Fibroblast of skin of right quadriceps (primary cell): Measurements from ENCODE around the gene LAMTOR4.
A peak's percentile ranks its signal among the peaks of the same experiment; 100 is the strongest.

ENCODE experiments used
- DNase-seq: peaks from one replicate; pipeline ENCODE4 v3.0.0-alpha.2; 2013

The LAMTOR4 gene

DNA sequence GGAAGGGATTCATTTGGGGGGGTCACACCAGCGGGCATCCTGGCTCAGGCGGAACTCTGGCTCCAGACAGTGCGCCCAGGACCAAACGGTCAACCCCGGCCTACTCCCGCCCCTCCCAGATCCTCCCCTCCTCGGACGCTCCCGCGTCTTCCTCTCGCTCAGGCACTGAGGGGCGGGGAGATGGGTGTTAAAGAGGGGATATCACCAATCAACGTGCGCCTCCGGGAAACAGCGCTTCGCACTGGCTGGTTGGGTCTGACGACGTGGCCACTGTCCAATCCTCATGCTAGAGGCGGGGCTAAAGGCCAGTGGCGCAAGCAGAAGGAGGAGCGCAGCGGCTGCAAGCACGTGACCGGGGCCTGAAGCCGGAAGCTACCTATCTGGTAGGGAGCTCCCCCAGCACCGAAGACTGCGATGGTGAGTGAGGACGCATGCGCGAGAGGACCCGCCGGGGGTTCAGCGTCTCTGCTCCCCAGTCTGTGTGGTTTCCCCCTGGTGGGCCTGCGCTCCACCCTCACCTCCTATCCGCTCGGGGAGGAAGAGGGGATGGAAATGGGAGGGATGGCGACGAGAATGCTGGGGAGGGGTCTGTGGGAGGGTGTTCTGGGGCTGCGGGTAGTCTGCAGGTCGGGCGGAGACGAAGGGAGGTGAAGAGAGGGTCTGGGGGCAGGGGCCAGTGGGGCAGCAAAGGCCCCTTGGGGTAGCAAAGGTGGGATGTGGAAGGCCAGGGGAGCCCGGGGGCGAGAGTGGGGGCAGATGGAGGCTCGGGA is at the start of gene LAMTOR4:
Gene LAMTOR4, plus strand, starts transcription at position 360 of the 770 bp plus-strand sequence. Its CDS starts 55 bp downstream, at position 415.
- peak; percentile 99 for DNase-seq

DNA sequence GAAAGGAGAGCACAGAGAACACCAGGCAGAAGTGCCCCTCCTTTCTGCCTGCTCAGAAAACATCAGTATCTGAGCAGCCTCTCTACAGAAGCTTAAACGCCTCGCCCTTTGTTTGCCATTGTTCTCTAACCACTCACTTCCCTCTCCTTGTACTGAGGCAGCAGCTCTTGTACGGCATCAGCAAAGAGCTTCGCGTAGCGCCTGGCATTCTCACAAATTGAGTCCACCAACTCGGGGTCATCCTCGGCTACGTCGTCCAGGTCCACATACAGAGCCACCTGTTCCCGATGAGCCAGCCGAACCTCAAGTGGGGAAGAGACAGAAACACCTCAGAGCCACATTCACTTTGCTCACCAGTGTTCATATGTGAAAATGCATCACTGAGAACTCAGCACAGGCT is 49.3 kb upstream of the LAMTOR4 start:
- DNase-seq = no peak

- peak; percentile 98 for DNase-seq
These were observed 48.2 kb upstream of the LAMTOR4 start for GRCh38 chr7:100100420-100101015.

- DNase-seq = peak; percentile 100
These were observed 47.5 kb upstream of the LAMTOR4 start, which contains the start of the genes AP4M1 and MCM7 for GRCh38 chr7:100101016-100101862. Gene AP4M1, plus strand, starts transcription at chr7:100101643. Its CDS starts 72 bp downstream, at chr7:100101715. Gene MCM7, minus strand, starts transcription at chr7:100101397. Its CDS starts 103 bp downstream, at chr7:100101294.

- no peak for DNase-seq
These were observed 45.5 kb upstream of the LAMTOR4 start for GRCh38 chr7:100102950-100103840.

DNA sequence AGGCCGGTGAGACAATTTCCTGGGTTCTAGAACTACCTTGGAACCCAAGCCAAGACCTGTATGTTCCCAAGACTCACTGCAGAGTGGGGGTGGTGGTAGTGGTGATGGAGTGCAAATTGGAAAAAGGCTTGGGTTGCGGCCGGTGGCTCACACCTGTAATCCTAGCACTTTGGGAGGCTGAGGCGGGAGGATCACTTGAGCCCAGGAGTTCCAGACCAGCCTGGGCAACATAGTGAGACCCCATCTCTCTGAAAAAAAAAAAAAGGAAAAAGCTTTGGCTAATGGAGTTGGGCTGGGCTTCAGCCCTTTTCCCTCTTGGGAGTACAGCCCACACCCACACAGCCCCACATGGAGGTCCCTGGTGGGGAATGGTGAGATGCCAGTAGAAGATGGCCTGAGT is 43.2 kb upstream of the LAMTOR4 start:
- DNase-seq = no peak

GRCh38 chr7:100106633-100107032 is 42.1 kb upstream of the LAMTOR4 start:
- DNase-seq = no peak

DNA sequence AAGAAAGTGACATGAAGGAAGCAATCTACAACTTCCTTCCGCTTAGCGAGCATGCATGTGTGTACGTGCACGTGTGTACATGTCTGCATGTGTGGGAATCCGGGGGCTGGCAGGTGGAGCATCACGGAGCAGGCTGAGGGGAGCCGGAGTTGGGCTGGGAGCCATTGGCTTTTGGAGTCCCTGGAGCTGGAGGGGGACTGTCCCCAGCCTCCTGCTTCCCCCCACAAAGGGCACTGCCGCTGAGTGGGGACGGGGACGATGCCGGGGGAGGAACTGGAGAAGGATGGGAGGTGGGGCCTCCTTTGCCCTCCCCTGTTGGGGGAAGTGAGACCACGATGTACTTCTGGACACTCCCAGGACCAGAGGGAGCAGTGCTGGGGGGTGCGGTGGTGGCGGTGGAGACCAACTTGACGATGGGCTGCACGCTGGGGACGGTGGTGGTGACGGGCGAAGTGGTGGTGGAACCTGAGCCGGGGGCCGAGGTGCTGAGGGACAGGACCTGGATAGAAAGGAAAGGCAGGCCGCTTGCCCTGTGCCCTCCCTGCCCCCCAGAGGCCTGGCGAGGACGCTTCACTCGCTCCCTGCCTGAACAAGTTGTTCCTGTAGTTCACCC is 41.5 kb upstream of the LAMTOR4 start:
- DNase-seq = no peak

GRCh38 chr7:100107890-100108289 is 40.8 kb upstream of the LAMTOR4 start:
- DNase-seq = no peak

DNA sequence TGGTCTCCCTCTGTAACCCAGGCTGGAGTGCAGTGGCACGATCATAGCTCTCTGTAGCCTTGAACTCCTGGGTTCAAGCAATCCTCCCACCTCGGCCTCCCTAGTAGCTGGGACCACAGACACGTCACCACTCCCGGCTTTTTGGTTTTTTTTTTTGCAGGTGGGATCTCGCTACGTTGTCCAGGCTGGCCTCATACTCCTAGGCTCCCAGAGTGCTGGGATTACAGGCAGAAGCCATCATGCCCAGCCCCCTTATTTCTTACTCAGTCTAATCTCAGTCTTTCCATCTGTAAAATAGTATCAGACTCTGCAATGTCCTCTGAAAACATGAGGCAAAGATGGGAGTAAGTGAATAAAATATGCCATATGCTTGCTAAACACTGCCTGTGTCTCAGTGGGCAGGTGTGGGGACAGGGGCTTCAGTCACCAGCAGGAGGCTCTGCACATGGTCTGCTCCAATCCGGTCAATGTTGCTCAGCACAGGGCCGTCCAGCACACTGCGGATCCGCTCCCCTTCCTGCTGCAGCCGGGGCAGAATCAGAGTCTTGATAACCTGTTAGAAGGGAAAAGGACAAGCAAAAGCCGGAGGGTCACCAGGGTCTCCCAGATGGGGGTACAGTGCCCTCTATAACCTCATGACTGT is 39.1 kb upstream of the LAMTOR4 start:
- no peak for DNase-seq

DNA sequence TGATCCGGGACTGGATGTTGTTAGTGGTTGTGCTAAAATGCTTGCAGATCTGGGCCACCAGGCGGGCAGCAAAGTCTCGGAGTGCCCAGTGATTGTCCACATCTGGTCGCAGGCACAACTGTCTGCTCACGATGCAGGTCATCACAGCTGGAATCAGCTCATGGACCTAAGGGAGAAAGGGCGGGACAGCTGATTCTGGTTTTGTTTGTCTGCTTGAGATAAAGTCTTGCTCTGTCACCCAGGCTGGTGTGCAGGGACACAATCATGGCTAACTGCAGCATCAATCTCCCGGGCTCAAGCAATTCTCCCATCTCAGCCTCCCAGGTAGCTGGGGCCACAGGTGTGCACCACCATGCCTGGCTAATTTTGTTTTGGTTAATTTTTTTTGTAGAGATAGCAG is 37.6 kb upstream of the LAMTOR4 start:
- no peak for DNase-seq

GRCh38 chr7:100111914-100112313 is 36.8 kb upstream of the LAMTOR4 start:
- DNase-seq = no peak

- no peak for DNase-seq
These were observed 33.7 kb upstream of the LAMTOR4 start for GRCh38 chr7:100115026-100115425.

DNA sequence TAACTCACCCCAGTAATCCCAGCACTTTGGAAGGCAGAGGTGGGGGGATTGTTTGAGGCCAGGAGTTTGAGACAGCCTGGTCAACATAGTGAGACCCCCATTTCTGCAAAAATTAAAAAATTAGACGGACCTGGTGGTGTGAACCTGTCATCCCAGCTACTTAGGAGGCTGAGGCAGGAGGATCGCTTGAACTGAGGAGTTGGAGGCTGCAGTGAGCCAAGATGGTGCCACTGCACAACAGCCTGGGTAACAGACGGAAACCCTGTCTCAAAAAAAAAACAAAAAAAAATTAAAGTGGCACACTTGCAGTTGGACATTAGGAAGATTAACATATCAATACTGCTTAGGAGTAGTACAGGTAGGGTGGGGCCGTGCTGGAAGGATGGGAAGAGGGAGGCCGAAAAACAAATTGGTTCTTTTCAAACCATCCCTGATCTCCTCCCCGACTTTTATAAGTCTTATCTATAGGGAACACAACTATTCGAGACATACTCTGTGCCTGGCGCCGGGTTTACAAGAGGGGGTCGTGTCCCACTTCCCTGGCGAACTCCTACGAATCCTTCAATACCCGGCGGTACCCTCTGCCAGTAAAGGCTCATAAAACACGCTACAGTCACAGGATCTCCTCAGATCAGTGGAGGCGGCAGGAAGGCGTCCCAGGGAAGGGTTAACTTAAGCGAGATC is 30.2 kb upstream of the LAMTOR4 start:
- DNase-seq = no peak

- peak; percentile 94 for DNase-seq
These were observed 29.4 kb upstream of the LAMTOR4 start, which contains the start of the genes CNPY4 and TAF6 for GRCh38 chr7:100119072-100119969. Gene CNPY4, plus strand, starts transcription at chr7:100119634. Its CDS starts 111 bp downstream, at chr7:100119745. Gene TAF6, minus strand, starts transcription at chr7:100119358. Its CDS starts 5,149 bp downstream, at chr7:100114209.

GRCh38 chr7:100119970-100120732 is 28.6 kb upstream of the LAMTOR4 start:
- DNase-seq = peak; percentile 65

- DNase-seq = no peak
These were observed 28.0 kb upstream of the LAMTOR4 start for GRCh38 chr7:100120733-100121036.

DNA sequence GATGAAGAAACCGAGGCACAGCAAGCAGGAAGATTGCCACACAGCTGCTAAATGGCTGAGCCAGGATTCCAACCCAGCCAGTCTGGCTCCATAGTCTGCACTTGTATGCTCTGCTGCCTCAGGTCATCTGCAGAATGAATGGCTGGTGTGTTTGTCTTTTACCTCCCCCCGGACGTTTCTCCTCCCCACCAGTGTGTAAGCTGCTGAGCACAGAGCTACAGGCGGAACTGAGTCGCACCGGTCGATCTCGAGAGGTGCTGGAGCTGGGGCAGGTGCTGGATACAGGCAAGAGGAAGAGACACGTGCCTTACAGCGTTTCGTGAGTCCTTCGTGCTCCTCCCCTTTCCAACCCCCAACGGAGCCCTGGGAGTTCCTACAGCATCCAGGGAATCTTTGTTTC is 26.7 kb upstream of the LAMTOR4 start:
- no peak for DNase-seq

DNA sequence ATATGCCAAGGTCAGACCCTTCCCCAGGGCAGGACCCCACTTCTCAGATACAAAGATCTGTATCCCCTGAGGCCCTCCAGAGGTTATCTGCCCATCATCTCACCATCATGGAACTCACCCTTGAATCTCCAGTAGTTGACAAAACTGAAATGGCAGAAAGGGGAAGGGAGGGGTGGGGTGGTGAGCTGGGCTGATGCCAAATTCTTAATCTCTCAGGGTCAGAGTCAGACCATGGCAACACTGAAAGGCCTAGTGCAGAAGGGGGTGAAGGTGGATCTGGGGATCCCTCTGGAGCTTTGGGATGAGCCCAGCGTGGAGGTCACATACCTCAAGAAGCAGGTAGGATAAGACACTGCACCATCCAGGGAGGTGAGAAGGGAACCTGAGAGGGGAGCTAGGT is 26.1 kb upstream of the LAMTOR4 start:
- no peak for DNase-seq
